HG03060 (cell line): ENCODE data around the gene PEX19.

Source experiments
- ATAC-seq: cut with Tn5 transposase; IDR thresholded peaks from one replicate; pipeline ENCODE4 v1.9.1; 2021; ENCODE audit warnings: low read depth, moderate number of reproducible peaks; ENCODE audit not compliant: unreplicated experiment

Gene PEX19

DNA sequence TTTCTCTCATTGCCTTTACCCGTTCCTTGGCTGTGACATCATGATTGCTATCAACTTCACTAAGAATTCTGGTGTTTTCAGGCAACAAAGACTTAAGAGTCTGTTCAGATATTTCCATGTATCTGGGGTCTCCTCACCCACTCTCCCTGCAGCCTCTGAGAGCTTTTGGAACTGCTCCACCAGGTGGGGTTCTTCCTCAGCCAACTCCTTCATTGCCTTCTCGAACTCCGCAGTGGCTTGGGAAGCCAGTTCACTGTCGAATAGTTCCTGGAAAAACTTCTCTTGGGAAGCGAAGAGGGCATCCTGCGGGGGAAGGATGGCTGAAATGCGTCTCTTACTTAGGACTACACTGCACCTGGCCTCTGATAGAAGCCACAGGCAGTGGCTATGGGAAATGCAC is 2.1 kb downstream of the PEX19 start:
- no peak for ATAC-seq

GRCh38 chr1:160277987-160278386 is 6.9 kb downstream of the PEX19 start:
- ATAC-seq: no peak

- no peak for ATAC-seq
Measured at GRCh38 chr1:160277330-160277729, 7.6 kb downstream of the PEX19 start.

- ATAC-seq: no peak
Measured at GRCh38 chr1:160271025-160271424, 13.9 kb downstream of the PEX19 start.

DNA sequence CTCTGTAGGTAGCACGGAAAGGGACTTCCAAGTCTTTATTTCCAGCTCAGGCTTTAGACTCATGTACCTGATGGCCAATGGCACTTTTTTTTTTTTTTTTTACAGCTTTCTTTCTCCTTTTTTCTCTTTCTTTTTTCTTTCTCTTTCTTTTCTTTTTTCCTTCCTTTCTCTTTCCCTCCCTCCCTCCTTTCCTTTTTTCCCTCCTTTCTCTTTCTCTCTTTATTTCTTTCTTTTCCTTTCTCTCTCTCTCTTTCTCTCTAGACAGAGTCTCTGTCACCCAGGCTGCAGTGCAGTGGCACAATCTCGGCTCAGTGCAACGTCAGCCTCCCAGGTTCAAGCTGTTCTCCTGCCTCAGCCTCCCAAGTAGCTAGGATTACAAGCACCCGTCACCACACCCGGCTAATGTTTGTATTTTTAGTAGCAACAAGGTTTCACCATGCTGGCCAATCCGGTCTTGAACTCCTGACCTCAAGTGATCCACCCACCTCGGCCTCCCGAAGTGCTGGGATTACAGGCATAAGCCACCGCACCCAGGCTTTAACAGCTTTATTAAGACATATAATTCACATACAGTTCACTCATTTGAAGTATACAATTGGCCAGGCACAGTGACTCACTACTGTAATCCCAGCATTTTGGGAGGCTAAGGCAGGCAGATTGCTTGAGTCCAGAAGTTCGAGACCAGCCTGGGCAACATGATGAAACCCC is 17.5 kb downstream of the PEX19 start:
- ATAC-seq: no peak

DNA sequence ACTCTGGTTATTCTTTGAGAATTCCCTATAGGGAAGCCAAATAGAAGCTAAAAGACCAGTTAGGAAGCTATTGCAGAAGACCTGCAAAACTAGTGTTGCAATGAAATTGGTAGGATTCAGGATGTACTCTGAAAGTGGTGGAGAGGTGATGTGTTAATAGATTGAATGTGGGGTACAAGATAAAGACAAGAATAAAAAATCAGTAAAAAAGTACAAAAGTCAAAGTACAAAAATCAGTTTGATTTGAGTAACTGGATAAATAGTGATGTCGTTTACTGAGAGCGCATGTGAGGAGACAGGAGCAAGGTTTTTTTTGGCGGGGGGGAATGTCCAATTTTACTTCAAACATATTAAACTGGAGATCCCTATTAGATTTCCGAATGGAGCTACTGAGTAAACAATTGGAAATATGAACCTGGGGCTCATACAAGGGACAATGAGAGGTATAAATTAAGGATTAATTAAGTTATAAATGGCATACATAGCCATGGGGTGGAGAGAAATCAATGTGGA is 20.1 kb downstream of the PEX19 start:
- no peak for ATAC-seq

DNA sequence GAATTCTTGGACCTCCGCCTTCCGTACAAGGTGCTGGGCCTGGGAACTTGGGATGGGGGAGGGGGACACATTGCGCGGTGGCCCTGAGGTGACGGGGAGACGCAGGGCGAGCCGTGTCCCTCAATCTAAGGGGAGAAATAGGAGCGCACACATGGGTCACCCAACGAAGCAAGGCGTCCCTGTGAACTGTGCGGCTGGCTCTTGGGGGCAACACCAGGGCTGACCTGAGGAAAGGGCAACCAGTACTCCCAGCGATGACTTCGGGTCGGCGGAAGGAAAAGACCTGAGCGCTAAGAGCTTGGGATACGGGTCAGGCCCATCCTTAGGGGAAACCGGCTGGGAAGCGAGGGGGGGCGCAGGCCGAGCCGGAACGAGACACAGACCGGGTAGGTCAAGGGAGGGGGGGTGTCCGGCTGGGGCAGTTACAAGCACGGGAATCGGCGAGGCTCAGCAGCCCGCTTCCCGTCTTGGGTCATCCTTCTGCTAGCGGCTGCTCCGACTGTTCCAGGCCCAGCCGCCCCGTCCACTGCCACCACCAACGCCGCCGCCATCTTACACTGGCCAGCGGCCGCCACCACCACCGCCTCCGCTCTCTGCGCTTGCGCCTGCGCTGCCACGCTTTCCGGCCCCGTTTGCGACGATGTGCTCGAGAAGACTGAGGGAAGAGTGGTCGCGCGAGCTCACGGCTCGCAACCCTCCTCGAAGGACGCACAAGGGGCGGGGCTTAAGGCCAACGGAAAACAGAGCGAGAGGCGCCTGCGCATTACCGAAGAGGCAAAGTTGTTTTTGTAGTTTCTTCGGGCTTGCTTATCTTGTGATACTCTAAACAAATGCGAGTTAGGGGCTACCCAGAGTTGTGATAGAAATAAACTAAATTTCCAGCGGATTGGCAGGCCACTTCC is 22.8 kb downstream of the PEX19 start, which contains the start of gene DCAF8:
TSS of gene DCAF8 (minus strand) at position 657 of the 902 bp plus-strand sequence. CDS start 18,541 bp downstream, outside the sequence.
- peak; percentile 61 for ATAC-seq

- no peak for ATAC-seq
Measured at GRCh38 chr1:160261556-160261892, 23.4 kb downstream of the PEX19 start.

GRCh38 chr1:160260406-160261382 is 24.2 kb downstream of the PEX19 start:
- no peak for ATAC-seq

DNA sequence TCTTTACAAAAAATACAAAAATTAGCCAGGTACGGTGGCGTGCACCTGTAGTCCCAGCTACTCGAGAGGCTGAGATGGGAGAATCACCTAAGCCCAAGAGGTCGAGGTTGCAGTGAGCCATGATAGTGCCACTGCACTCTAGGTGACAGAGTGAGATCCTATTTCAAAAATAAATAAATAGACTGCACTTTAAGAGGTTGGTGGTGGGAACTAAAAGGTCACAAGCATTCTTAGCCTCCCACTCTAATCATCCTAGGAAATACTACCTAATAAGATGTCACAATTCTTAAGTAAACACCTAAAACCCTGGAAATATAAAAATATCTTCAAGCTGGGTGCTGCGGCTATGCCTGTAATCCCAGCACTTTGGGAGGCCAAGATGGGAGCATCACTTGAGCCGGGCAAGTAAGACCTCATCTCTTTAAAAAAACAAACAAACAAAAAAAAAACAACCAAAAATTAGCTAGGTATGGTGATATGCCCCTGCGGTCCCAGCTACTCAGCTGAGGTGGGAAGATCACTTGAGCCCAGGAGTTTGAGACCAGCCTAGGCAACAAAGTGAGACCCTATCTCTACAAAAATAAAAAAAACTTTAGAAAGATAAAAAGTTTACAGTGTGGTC is 26.6 kb downstream of the PEX19 start:
- no peak for ATAC-seq

DNA sequence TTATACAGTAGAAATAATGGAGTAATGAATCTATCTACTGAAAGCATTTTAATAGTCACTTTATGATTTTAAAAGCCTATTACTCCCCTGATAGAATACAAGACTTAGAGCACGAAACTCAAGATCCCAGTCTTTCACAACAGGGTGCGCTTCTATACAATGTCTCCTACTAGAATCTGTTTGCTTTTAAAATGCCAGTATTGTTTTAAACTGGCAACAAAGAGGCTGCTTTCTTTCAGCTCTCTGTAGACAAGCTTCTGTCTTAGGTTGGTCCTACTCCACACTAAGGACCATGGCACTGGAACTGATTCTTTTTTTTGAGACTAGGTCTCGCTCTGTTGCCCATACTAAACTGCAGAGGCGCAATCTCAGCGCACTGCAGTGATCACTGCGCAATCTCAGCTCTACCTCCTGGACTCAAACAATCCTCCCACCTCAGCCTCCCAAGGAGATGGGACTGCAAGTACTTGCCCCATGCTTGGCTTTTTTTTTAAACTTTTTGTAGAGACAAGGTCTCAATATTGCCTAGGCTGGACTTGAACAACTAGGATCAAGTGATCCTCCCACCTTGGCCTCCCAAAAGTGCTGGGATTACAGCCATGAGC is 27.4 kb downstream of the PEX19 start:
- no peak for ATAC-seq

GRCh38 chr1:160256396-160257046 is 28.4 kb downstream of the PEX19 start:
- ATAC-seq: no peak

DNA sequence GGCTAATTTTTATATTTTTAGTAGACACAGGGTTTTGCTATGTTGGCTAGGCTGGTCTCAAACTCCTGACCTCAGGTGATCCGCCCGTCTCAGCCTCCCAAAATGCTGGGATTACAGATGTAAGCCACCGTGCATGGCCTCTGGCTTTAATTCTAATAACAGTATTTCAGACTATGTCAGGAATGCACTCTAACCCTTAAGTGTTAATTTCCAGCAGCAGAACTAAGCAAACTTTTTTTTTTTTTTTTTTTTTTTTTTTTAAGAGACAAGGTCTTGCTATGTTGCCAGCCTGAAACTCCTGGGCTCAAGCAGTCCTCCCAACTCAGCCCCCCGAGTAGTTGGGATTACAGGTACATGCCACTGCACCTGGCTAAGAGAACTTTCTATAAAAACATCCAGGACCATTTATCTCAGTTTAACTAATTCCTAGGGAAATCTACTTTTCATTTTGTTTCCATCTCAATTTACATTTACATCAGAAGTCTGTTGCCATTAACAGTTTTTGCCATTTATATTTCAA is 29.1 kb downstream of the PEX19 start:
- ATAC-seq: no peak

DNA sequence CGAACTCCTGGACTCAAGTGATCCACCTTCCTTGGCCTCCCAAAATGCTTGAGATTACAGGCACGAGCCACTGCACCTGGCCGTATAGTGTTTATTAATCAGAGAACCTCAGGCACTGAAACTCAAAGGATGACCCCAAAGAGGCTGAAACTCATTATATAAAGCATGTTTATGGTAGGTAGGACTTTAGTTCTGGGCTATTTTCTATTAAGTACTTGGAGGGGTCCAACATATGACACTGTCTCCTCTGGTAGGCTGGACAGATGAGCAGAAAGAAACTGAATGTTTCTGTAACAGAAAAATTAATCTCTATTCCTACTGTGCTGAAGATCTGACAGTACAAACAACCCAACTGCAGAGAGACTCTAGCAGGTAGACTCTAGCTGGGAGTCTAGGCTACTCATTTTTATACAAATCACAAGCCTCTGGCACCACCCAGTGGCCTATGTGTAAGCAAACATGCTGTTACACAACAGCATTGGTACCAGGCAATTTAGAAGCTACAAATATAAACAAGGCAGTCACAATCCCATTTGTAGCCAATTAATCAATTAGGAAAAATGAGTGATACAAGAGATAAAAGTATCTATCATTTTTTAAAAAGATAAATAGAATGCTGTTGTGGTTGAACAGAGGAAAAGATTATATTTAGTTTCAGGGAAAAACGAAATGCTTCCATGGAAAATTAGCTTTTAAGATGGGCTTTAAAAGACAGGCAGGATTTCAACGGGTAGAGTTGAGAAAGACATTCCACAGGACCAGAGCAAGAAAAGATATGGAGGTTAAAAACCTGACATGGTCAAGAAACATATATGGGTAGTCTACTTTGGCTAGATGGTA is 33.0 kb downstream of the PEX19 start:
- no peak for ATAC-seq

DNA sequence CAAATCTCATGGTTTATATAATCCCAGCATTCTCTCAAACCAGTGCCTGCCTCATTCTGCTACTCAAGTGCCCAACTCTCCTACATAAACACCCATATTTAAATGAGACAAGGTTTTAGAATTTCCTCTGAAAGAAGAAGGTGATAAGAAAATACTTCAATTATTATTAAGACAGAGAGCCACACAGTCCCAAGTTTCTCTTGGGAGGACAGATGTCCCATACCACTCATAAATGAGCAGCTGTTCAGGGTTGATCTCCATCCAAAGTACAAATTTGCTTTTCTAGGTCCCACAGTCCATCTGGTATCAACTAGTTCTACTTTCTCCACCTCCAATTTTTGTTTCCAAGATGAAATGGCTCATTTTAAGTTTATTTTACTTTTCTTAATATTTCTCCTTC is 33.9 kb downstream of the PEX19 start:
- no peak for ATAC-seq

GRCh38 chr1:160247053-160247452 is 37.9 kb downstream of the PEX19 start:
- no peak for ATAC-seq

- ATAC-seq: no peak
Measured at GRCh38 chr1:160245434-160245833, 39.5 kb downstream of the PEX19 start.

GRCh38 chr1:160244209-160244608 is 40.7 kb downstream of the PEX19 start:
- ATAC-seq: no peak
